GM18873 (cell line): Measurements from ENCODE around the gene GCC2.
"Not testable (repeated sequence)": the region's sequence is repeated elsewhere in the genome, so short reads cannot be mapped to it uniquely, and the experiment has no call there.

Experiments used
- ATAC-seq: cut with Tn5 transposase; IDR thresholded peaks from one replicate; pipeline ENCODE4 v1.9.1; 2021; ENCODE audit warnings: mild to moderate bottlenecking, moderate library complexity, moderate number of reproducible peaks; ENCODE audit not compliant: unreplicated experiment, low FRiP score

GCC2 gene

GRCh38 chr2:108496167-108496566, 47.2 kb downstream of the GCC2 start:
- not testable (repeated sequence) for ATAC-seq

- ATAC-seq = not testable (repeated sequence)
Observed at GRCh38 chr2:108507620-108508019, 58.6 kb downstream of the GCC2 start.

- not testable (repeated sequence) for ATAC-seq
Observed at GRCh38 chr2:108512431-108512830, 63.4 kb downstream of the GCC2 start.

- not testable (repeated sequence) for ATAC-seq
Observed at GRCh38 chr2:108514478-108514877, 65.5 kb downstream of the GCC2 start.

GRCh38 chr2:108524688-108525087, 75.7 kb downstream of the GCC2 start:
- not testable (repeated sequence) for ATAC-seq

- ATAC-seq = not testable (repeated sequence)
Observed at GRCh38 chr2:108525258-108525657, 76.3 kb downstream of the GCC2 start.

- ATAC-seq = no peak
Observed at GRCh38 chr2:108531674-108532055, 82.7 kb downstream of the GCC2 start.

- peak; percentile 87 for ATAC-seq
Observed at GRCh38 chr2:108533832-108534583, 85.0 kb downstream of the GCC2 start, which contains the start of gene LIMS1. Gene LIMS1 (plus strand): TSS chr2:108534470. CDS start chr2:108534563, 93 bp downstream.

GRCh38 chr2:108534584-108535356, 85.8 kb downstream of the GCC2 start:
- peak; percentile 27 for ATAC-seq

GRCh38 chr2:108535357-108535631, 86.3 kb downstream of the GCC2 start:
- no peak for ATAC-seq

- ATAC-seq = no peak
Observed at GRCh38 chr2:108536133-108536780, 87.3 kb downstream of the GCC2 start.

- ATAC-seq = no peak
Observed at GRCh38 chr2:108536911-108537310, 87.9 kb downstream of the GCC2 start.

GRCh38 chr2:108538000-108538625, 89.1 kb downstream of the GCC2 start:
- no peak for ATAC-seq

GRCh38 chr2:108541451-108541850, 92.4 kb downstream of the GCC2 start:
- no peak for ATAC-seq

GRCh38 chr2:108542071-108542470, 93.1 kb downstream of the GCC2 start:
- ATAC-seq = no peak

GRCh38 chr2:108547606-108548005, 98.6 kb downstream of the GCC2 start:
- no peak for ATAC-seq

- ATAC-seq = no peak
Observed at GRCh38 chr2:108548208-108549003, 99.4 kb downstream of the GCC2 start.

- no peak for ATAC-seq
Observed at GRCh38 chr2:108552566-108552965, 103.6 kb downstream of the GCC2 start.

- no peak for ATAC-seq
Observed at GRCh38 chr2:108553209-108553919, 104.4 kb downstream of the GCC2 start.
